PFSK-1 (cell line): ENCODE results near the gene PRX.

Experiments
- FOXP2 ChIP-seq: optimal IDR thresholded peaks from 2 replicates; pipeline ENCODE3; 2011; ENCODE audit warnings: borderline replicate concordance, control low read depth, inconsistent platforms; ENCODE audit not compliant: insufficient read depth; ENCODE audit errors: extremely low read length, extremely low read depth
- POLR2AphosphoS5 ChIP-seq: IDR thresholded peaks from 2 replicates; pipeline ENCODE4 v1.6.1; 2012; ENCODE audit warnings: low read depth, mild to moderate bottlenecking, control low read depth, low read length, moderate library complexity
- SIN3A ChIP-seq: IDR thresholded peaks from 2 replicates; pipeline ENCODE4 v1.6.1; 2012; ENCODE audit warnings: mild to moderate bottlenecking, low read length, moderate library complexity, borderline replicate concordance; ENCODE audit not compliant: insufficient read depth
- TAF1 ChIP-seq: IDR thresholded peaks from 2 replicates; pipeline ENCODE4 v1.6.1; 2012; ENCODE audit warnings: low read length, control low read depth, borderline replicate concordance; ENCODE audit not compliant: insufficient read depth
- TF ChIP-seq, protein P1 (sequence below), 2 experiments: IDR thresholded peaks; 2 replicates each; pipeline versions ENCODE4 v1.6.1 to v1.8.0; 2011 to 2012; ENCODE audit warnings: low read depth in 2 of 2, low read length in 2 of 2, control low read depth in 1 of 2, inconsistent platforms in 1 of 2, mild to moderate bottlenecking in 1 of 2, moderate library complexity in 1 of 2; ENCODE audit not compliant: insufficient read depth in 1 of 2

DNA sequence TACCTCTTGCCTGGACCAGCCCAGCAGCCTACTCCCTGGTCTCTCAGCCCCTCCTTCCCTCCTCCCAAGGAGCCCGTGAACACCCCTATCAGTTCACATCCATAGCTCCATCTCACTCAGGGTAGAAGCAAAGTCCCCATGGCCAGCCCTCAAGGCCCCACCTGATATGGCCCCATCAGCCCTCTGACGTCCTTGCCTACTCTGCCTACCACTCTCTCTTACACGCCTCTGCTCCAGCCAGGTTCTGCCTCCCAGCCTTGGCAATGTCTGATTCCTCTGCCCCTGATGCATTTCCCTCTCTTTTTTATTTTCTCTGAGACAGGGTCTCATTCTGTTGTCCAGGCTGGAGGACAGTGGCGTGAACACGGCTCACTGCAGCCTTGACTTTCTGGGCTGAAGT is 38.8 kb upstream of the PRX start:
- TF ChIP-seq, protein P1, sequence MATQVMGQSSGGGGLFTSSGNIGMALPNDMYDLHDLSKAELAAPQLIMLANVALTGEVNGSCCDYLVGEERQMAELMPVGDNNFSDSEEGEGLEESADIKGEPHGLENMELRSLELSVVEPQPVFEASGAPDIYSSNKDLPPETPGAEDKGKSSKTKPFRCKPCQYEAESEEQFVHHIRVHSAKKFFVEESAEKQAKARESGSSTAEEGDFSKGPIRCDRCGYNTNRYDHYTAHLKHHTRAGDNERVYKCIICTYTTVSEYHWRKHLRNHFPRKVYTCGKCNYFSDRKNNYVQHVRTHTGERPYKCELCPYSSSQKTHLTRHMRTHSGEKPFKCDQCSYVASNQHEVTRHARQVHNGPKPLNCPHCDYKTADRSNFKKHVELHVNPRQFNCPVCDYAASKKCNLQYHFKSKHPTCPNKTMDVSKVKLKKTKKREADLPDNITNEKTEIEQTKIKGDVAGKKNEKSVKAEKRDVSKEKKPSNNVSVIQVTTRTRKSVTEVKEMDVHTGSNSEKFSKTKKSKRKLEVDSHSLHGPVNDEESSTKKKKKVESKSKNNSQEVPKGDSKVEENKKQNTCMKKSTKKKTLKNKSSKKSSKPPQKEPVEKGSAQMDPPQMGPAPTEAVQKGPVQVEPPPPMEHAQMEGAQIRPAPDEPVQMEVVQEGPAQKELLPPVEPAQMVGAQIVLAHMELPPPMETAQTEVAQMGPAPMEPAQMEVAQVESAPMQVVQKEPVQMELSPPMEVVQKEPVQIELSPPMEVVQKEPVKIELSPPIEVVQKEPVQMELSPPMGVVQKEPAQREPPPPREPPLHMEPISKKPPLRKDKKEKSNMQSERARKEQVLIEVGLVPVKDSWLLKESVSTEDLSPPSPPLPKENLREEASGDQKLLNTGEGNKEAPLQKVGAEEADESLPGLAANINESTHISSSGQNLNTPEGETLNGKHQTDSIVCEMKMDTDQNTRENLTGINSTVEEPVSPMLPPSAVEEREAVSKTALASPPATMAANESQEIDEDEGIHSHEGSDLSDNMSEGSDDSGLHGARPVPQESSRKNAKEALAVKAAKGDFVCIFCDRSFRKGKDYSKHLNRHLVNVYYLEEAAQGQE (IDR thresholded peaks at IDR 0.05; ENCODE audit: insufficient read depth in 1 of 2, low read depth in 2 of 2, low read length in 2 of 2), result no peak
- no peak for TF ChIP-seq SIN3A
- no peak for TF ChIP-seq POLR2AphosphoS5
- no peak for TF ChIP-seq TAF1
- TF ChIP-seq FOXP2, result no peak
